ENCODE data around the gene MRNIP. TPM values are rescaled to one million over a fixed set of nuclear protein-coding genes. Genes with fewer than 3 reads are reported as not detected.
A peak's percentile ranks its signal among the peaks of the same experiment; 100 is the strongest.

Gene MRNIP
- total RNA-seq, 2 experiments from 2014 or later: 16.2 to 16.3 TPM

GRCh38 chr5:179812135-179812825 lies 46.3 kb downstream of the MRNIP start:
- Mint-ChIP-seq H3K27me3 (ENCODE audit: low read depth) (no peaks in the 10 kb centered on the region), H3K36me3 (ENCODE audit: low read depth) (peaks cover 5% of the 10 kb centered on the region), H3K4me3 (no peak overlapping the region), H3K9me3 (no peaks in the 10 kb centered on the region), H3K4me1 (ENCODE audit: low read depth) (peaks cover 3% of the 10 kb centered on the region), H3K27ac (no peak overlapping the region)
- CTCF ChIA-PET: no interaction called here
- no peak for DNase-seq
- intact Hi-C loops (cut with micrococcal nuclease): no loop called here

GRCh38 chr5:179806250-179807048 lies 52.2 kb downstream of the MRNIP start, which contains the start of gene MGAT4B:
TSS of gene MGAT4B (minus strand) at chr5:179806866. CDS start at chr5:179806583, 283 bp downstream.
- CTCF ChIA-PET: no interaction called here
- H3K27me3 Mint-ChIP-seq (ENCODE audit: low read depth): no peaks in the 10 kb centered on the region

GRCh38 chr5:179805529-179806249 lies 52.9 kb downstream of the MRNIP start:
- H3K36me3 Mint-ChIP-seq (ENCODE audit: low read depth): peaks cover 2% of the 10 kb centered on the region
- peak overlapping the region; percentile 47 for H3K27ac Mint-ChIP-seq
- intact Hi-C loops (cut with micrococcal nuclease): loop anchor here (2.0 kb wide), 1 partner anchor 73 kb away; the partner anchor contains the start of gene MAML1
- peaks cover 38% of the 10 kb centered on the region for H3K4me1 Mint-ChIP-seq (ENCODE audit: low read depth)
- CTCF ChIA-PET: interaction anchor here (1.1 kb wide), 1 partner anchor 52 kb away, joined by 3 read pairs; no protein-coding TSS in a partner anchor
- H3K4me3 Mint-ChIP-seq: peak overlapping the region; percentile 84
- DNase-seq: peak; percentile 65
- no peaks in the 10 kb centered on the region for H3K9me3 Mint-ChIP-seq
- H3K27me3 Mint-ChIP-seq (ENCODE audit: low read depth): no peaks in the 10 kb centered on the region

More at GRCh38 chr5:179806250-179807048, 52.2 kb downstream of the MRNIP start, which contains the start of gene MGAT4B:
- intact Hi-C loops (cut with micrococcal nuclease): loop anchor here (1.0 to 2.0 kb wide), 3 partner anchors 15 to 284 kb away; partner anchors contain the start of gene MAML1
- peaks cover 38% of the 10 kb centered on the region for H3K4me1 Mint-ChIP-seq (ENCODE audit: low read depth)
- DNase-seq: peak; percentile 62
- no peaks in the 10 kb centered on the region for H3K9me3 Mint-ChIP-seq
- peak within 1 kb of the TSS; percentile 84 for H3K4me3 Mint-ChIP-seq
- H3K27ac Mint-ChIP-seq: no peak within 1 kb of the TSS
- peaks cover 2% of the 10 kb centered on the region for H3K36me3 Mint-ChIP-seq (ENCODE audit: low read depth)

- Mint-ChIP-seq H3K36me3 (ENCODE audit: low read depth) (peaks cover 2% of the 10 kb centered on the region), H3K27me3 (ENCODE audit: low read depth) (no peaks in the 10 kb centered on the region), H3K4me1 (ENCODE audit: low read depth) (peaks cover 38% of the 10 kb centered on the region), H3K27ac (peak overlapping the region; percentile 47), H3K4me3 (peak overlapping the region; percentile 84), H3K9me3 (no peaks in the 10 kb centered on the region)
- intact Hi-C loops (cut with micrococcal nuclease): no loop called here
- DNase-seq: no peak
- CTCF ChIA-PET: interaction anchor here (0.9 to 1.1 kb wide), 2 partner anchors 15 to 52 kb away, joined by 3 read pairs; partner anchors contain the start of gene SQSTM1
Observed at GRCh38 chr5:179805070-179805528, 53.5 kb downstream of the MRNIP start.

GRCh38 chr5:179804555-179804947 lies 54.1 kb downstream of the MRNIP start:
- CTCF ChIA-PET: interaction anchor here (0.6 to 0.9 kb wide), 3 partner anchors 16 to 306 kb away, joined by 3 read pairs; partner anchors contain the start of gene SQSTM1
- H3K4me3 Mint-ChIP-seq: peak overlapping the region; percentile 84
- DNase-seq: no peak
- H3K27ac Mint-ChIP-seq: peak overlapping the region; percentile 30
- no peaks in the 10 kb centered on the region for H3K9me3 Mint-ChIP-seq
- intact Hi-C loops (cut with micrococcal nuclease): no loop called here
- H3K27me3 Mint-ChIP-seq (ENCODE audit: low read depth): no peaks in the 10 kb centered on the region
- H3K4me1 Mint-ChIP-seq (ENCODE audit: low read depth): peaks cover 38% of the 10 kb centered on the region
- peaks cover 4% of the 10 kb centered on the region for H3K36me3 Mint-ChIP-seq (ENCODE audit: low read depth)

GRCh38 chr5:179803651-179804554 lies 54.7 kb downstream of the MRNIP start:
- H3K9me3 Mint-ChIP-seq: no peaks in the 10 kb centered on the region
- DNase-seq: peak; percentile 83
- H3K27me3 Mint-ChIP-seq (ENCODE audit: low read depth): no peaks in the 10 kb centered on the region
- peaks cover 38% of the 10 kb centered on the region for H3K4me1 Mint-ChIP-seq (ENCODE audit: low read depth)
- intact Hi-C loops (cut with micrococcal nuclease): loop anchor here (1.0 to 2.0 kb wide), 2 partner anchors 54 to 287 kb away; partner anchors contain the start of gene MRNIP
- CTCF ChIA-PET: interaction anchor here (0.5 to 1.2 kb wide), 5 partner anchors 17 to 307 kb away, joined by 3 read pairs; partner anchors contain the start of gene SQSTM1
- H3K27ac Mint-ChIP-seq: peak overlapping the region; percentile 61
- peak overlapping the region; percentile 84 for H3K4me3 Mint-ChIP-seq
- H3K36me3 Mint-ChIP-seq (ENCODE audit: low read depth): peaks cover 6% of the 10 kb centered on the region

- Mint-ChIP-seq H3K27me3 (ENCODE audit: low read depth) (no peaks in the 10 kb centered on the region), H3K36me3 (ENCODE audit: low read depth) (peaks cover 6% of the 10 kb centered on the region), H3K4me1 (ENCODE audit: low read depth) (peaks cover 36% of the 10 kb centered on the region), H3K4me3 (no peak overlapping the region), H3K9me3 (no peaks in the 10 kb centered on the region), H3K27ac (no peak overlapping the region)
- CTCF ChIA-PET: interaction anchor here (1.1 to 2.2 kb wide), 9 partner anchors 8 to 289 kb away, joined by 3 to 9 read pairs (median 7); partner anchors contain the start of gene SQSTM1
- intact Hi-C loops (cut with micrococcal nuclease): loop anchor here (1.0 to 2.0 kb wide), 4 partner anchors 33 to 288 kb away; partner anchors contain the start of gene MRNIP
- DNase-seq: no peak
Observed at GRCh38 chr5:179802950-179803562, 55.6 kb downstream of the MRNIP start.

GRCh38 chr5:179802207-179802883 lies 56.3 kb downstream of the MRNIP start:
- Mint-ChIP-seq H3K4me1 (ENCODE audit: low read depth) (peaks cover 35% of the 10 kb centered on the region), H3K4me3 (no peak overlapping the region), H3K27ac (no peak overlapping the region), H3K36me3 (ENCODE audit: low read depth) (peaks cover 6% of the 10 kb centered on the region), H3K27me3 (ENCODE audit: low read depth) (no peaks in the 10 kb centered on the region), H3K9me3 (no peaks in the 10 kb centered on the region)
- CTCF ChIA-PET: interaction anchor here (0.5 to 2.2 kb wide), 26 partner anchors 9 to 290 kb away, joined by 3 to 11 read pairs (median 5); partner anchors contain the start of genes LTC4S and SQSTM1
- intact Hi-C loops (cut with micrococcal nuclease): loop anchor here (1.0 to 2.0 kb wide), 3 partner anchors 34 to 288 kb away; no protein-coding TSS in a partner anchor
- DNase-seq: no peak

GRCh38 chr5:179801304-179802206 lies 57.1 kb downstream of the MRNIP start:
- Mint-ChIP-seq H3K9me3 (no peaks in the 10 kb centered on the region), H3K4me3 (no peak overlapping the region), H3K4me1 (ENCODE audit: low read depth) (peaks cover 38% of the 10 kb centered on the region), H3K36me3 (ENCODE audit: low read depth) (peaks cover 6% of the 10 kb centered on the region), H3K27me3 (ENCODE audit: low read depth) (no peaks in the 10 kb centered on the region), H3K27ac (no peak overlapping the region)
- CTCF ChIA-PET: interaction anchor here (0.7 to 2.2 kb wide), 25 partner anchors 9 to 290 kb away, joined by 3 to 11 read pairs (median 5); partner anchors contain the start of genes LTC4S and SQSTM1
- intact Hi-C loops (cut with micrococcal nuclease): loop anchor here (1.0 to 2.0 kb wide), 3 partner anchors 35 to 289 kb away; no protein-coding TSS in a partner anchor
- peak; percentile 92 for DNase-seq

Measured in activated naive CD4-positive, alpha-beta T cell treated with anti-CD3 and anti-CD28 coated beads for 36 hours (primary cell).